IPS-18a (cell line): ENCODE measurements around the gene GNG12.

Experiments used
- H3K27ac ChIP-seq: one replicate; pipeline ENCODE4 v1.5.1; 2013; ENCODE audit warnings: low read length
- H3K27me3 ChIP-seq: one replicate; pipeline ENCODE4 v1.6.1; 2013; ENCODE audit warnings: mild to moderate bottlenecking, low read length; ENCODE audit not compliant: control insufficient read depth, insufficient read depth
- H3K36me3 ChIP-seq: one replicate; pipeline ENCODE4 v1.6.1; 2013; ENCODE audit warnings: low read depth, low read length; ENCODE audit not compliant: control insufficient read depth
- H3K4me1 ChIP-seq: one replicate; pipeline ENCODE4 v1.6.1; 2013; ENCODE audit warnings: low read depth, low read length; ENCODE audit not compliant: control insufficient read depth
- H3K4me3 ChIP-seq: one replicate; pipeline ENCODE4 v1.5.1; 2013; ENCODE audit warnings: low read length
- H3K9ac ChIP-seq: one replicate; pipeline ENCODE4 v1.6.1; 2013; ENCODE audit warnings: mild to moderate bottlenecking, low read length, moderate library complexity
- H3K9me3 ChIP-seq: one replicate; pipeline ENCODE4 v1.6.1; 2013; ENCODE audit warnings: low read depth, low read length; ENCODE audit not compliant: control insufficient read depth

Gene GNG12

GRCh38 chr1:67689267-67690017 lies 143.8 kb downstream of the GNG12 start:
- Histone ChIP-seq H3K4me1 (peaks cover 8% of the 10 kb centered on the region), H3K27ac (no peak overlapping the region), H3K9ac (no peak overlapping the region), H3K4me3 (no peak overlapping the region), H3K27me3 (no peaks in the 10 kb centered on the region), H3K9me3 (no peaks in the 10 kb centered on the region), H3K36me3 (peaks cover 13% of the 10 kb centered on the region)

GRCh38 chr1:67688526-67689219 lies 144.6 kb downstream of the GNG12 start:
- H3K36me3 ChIP-seq = peaks cover 13% of the 10 kb centered on the region
- H3K4me3 ChIP-seq = no peak overlapping the region
- no peak overlapping the region for H3K9ac ChIP-seq
- no peaks in the 10 kb centered on the region for H3K9me3 ChIP-seq
- no peak overlapping the region for H3K27ac ChIP-seq
- H3K27me3 ChIP-seq = no peaks in the 10 kb centered on the region
- H3K4me1 ChIP-seq = peaks cover 13% of the 10 kb centered on the region

GRCh38 chr1:67687649-67688048 lies 145.6 kb downstream of the GNG12 start:
- Histone ChIP-seq H3K27ac (no peak overlapping the region), H3K9me3 (no peaks in the 10 kb centered on the region), H3K9ac (no peak overlapping the region), H3K36me3 (peaks cover 13% of the 10 kb centered on the region), H3K4me1 (peaks cover 13% of the 10 kb centered on the region), H3K4me3 (no peak overlapping the region), H3K27me3 (no peaks in the 10 kb centered on the region)

GRCh38 chr1:67687198-67687545 lies 146.1 kb downstream of the GNG12 start:
- Histone ChIP-seq H3K27ac (no peak overlapping the region), H3K9ac (peak overlapping the region; percentile 78), H3K4me1 (peaks cover 13% of the 10 kb centered on the region), H3K4me3 (peak overlapping the region; percentile 86), H3K36me3 (peaks cover 13% of the 10 kb centered on the region), H3K9me3 (no peaks in the 10 kb centered on the region), H3K27me3 (no peaks in the 10 kb centered on the region)

GRCh38 chr1:67686267-67687197 lies 146.7 kb downstream of the GNG12 start:
- Histone ChIP-seq H3K9me3 (no peaks in the 10 kb centered on the region), H3K4me1 (peaks cover 13% of the 10 kb centered on the region)

GRCh38 chr1:67685558-67686266 lies 147.6 kb downstream of the GNG12 start:
- Histone ChIP-seq H3K4me1 (peaks cover 13% of the 10 kb centered on the region), H3K4me3 (peak overlapping the region; percentile 86), H3K27me3 (no peaks in the 10 kb centered on the region), H3K9ac (peak overlapping the region; percentile 78), H3K9me3 (no peaks in the 10 kb centered on the region), H3K27ac (no peak overlapping the region), H3K36me3 (peaks cover 13% of the 10 kb centered on the region)

More at GRCh38 chr1:67686267-67687197, 146.7 kb downstream of the GNG12 start:
- H3K27me3 ChIP-seq = no peaks in the 10 kb centered on the region
- H3K9ac ChIP-seq = peak overlapping the region; percentile 78
- H3K4me3 ChIP-seq = peak overlapping the region; percentile 86
- peak overlapping the region; percentile 15 for H3K27ac ChIP-seq
- peaks cover 13% of the 10 kb centered on the region for H3K36me3 ChIP-seq

- Histone ChIP-seq H3K9me3 (no peaks in the 10 kb centered on the region), H3K4me1 (peaks cover 13% of the 10 kb centered on the region), H3K27ac (no peak within 1 kb of the TSS), H3K36me3 (peaks cover 13% of the 10 kb centered on the region), H3K27me3 (no peaks in the 10 kb centered on the region), H3K9ac (peak within 1 kb of the TSS; percentile 78), H3K4me3 (peak within 1 kb of the TSS; percentile 86)
These were observed 148.2 kb downstream of the GNG12 start, which contains the start of gene GADD45A for GRCh38 chr1:67685067-67685557. TSS of gene GADD45A (plus strand) at chr1:67685201. CDS start at chr1:67685495, 294 bp downstream.

- Histone ChIP-seq H3K4me1 (peaks cover 13% of the 10 kb centered on the region), H3K9ac (no peak overlapping the region)
These were observed 148.7 kb downstream of the GNG12 start for GRCh38 chr1:67684526-67685066.

GRCh38 chr1:67683766-67684525 lies 149.3 kb downstream of the GNG12 start:
- H3K27me3 ChIP-seq = no peaks in the 10 kb centered on the region
- H3K4me1 ChIP-seq = peaks cover 13% of the 10 kb centered on the region
- H3K4me3 ChIP-seq = peak overlapping the region; percentile 25
- no peak overlapping the region for H3K27ac ChIP-seq
- no peaks in the 10 kb centered on the region for H3K9me3 ChIP-seq
- peaks cover 13% of the 10 kb centered on the region for H3K36me3 ChIP-seq
- H3K9ac ChIP-seq = no peak overlapping the region

More at GRCh38 chr1:67684526-67685066, 148.7 kb downstream of the GNG12 start:
- peak overlapping the region; percentile 25 for H3K4me3 ChIP-seq
- peaks cover 13% of the 10 kb centered on the region for H3K36me3 ChIP-seq
- no peaks in the 10 kb centered on the region for H3K27me3 ChIP-seq
- no peaks in the 10 kb centered on the region for H3K9me3 ChIP-seq
- no peak overlapping the region for H3K27ac ChIP-seq

- Histone ChIP-seq H3K4me1 (peaks cover 13% of the 10 kb centered on the region), H3K9ac (no peak overlapping the region), H3K27ac (no peak overlapping the region), H3K9me3 (no peaks in the 10 kb centered on the region), H3K4me3 (no peak overlapping the region), H3K36me3 (peaks cover 7% of the 10 kb centered on the region), H3K27me3 (no peaks in the 10 kb centered on the region)
These were observed 150.0 kb downstream of the GNG12 start for GRCh38 chr1:67683316-67683715.
